SK-N-SH treated with all-trans-retinoic acid at 6 μM for 48 hours (cell line): ENCODE data around the gene KLHL17.

Experiments
- GLIS3 ChIP-seq: fragments of 250-450 bp; sonication (Bioruptor Pico); IDR thresholded peaks from 2 replicates; pipeline ENCODE4 v1.5.0; 2020; ENCODE audit warnings: mild to moderate bottlenecking, moderate library complexity
- ISL1 ChIP-seq: fragments of 250-450 bp; sonication (Bioruptor Pico); IDR thresholded peaks from 2 replicates; pipeline ENCODE4 v2.1.2; 2022; ENCODE audit warnings: mild to moderate bottlenecking, moderate library complexity
- PATZ1 ChIP-seq: fragments of 250-450 bp; sonication (Bioruptor Pico); IDR thresholded peaks from 2 replicates; pipeline ENCODE4 v1.8.0; 2020; ENCODE audit warnings: mild to moderate bottlenecking, moderate library complexity, borderline replicate concordance
- PPARA ChIP-seq: fragments of 250-450 bp; sonication (Bioruptor Pico); IDR thresholded peaks from 2 replicates; pipeline ENCODE4 v1.5.0; 2020; ENCODE audit warnings: mild to moderate bottlenecking, borderline replicate concordance
- RARB ChIP-seq: fragments of 250-450 bp; sonication (Bioruptor Pico); IDR thresholded peaks from 2 replicates; pipeline ENCODE4 v1.8.0; 2021; ENCODE audit warnings: mild to moderate bottlenecking, moderate library complexity
- ZFP30 ChIP-seq: fragments of 450-650 bp; formaldehyde crosslinking; IDR thresholded peaks from 2 replicates; pipeline ENCODE4 v1.5.0; 2022; ENCODE audit warnings: mild to moderate bottlenecking, moderate library complexity
- ZNF70 ChIP-seq: fragments of 450-650 bp; formaldehyde crosslinking; IDR thresholded peaks from 2 replicates; pipeline ENCODE4 v1.5.0; 2020; ENCODE audit warnings: mild to moderate bottlenecking, moderate library complexity

- TF ChIP-seq PATZ1 (no peak), ISL1 (CRISPR knock-in tag) (no peak), GLIS3 (no peak), PPARA (CRISPR knock-in tag) (no peak), RARB (CRISPR knock-in tag) (no peak), ZNF70 (no peak), ZFP30 (CRISPR knock-in tag) (no peak)
Observed at GRCh38 chr1:1014799-1015681, 54.7 kb downstream of the KLHL17 start.
